ENCODE data around the gene CTNND2.

CTNND2 gene

GRCh38 chr5:11224436-11225187 lies 679.6 kb downstream of the CTNND2 start:
- DNase-seq: no peak

- DNase-seq: no peak
Observed at GRCh38 chr5:11222169-11222568, 682.1 kb downstream of the CTNND2 start.

GRCh38 chr5:11214864-11215644 lies 689.2 kb downstream of the CTNND2 start:
- no peak for DNase-seq

- no peak for DNase-seq
Observed at GRCh38 chr5:11212706-11213105, 691.5 kb downstream of the CTNND2 start.

- DNase-seq: no peak
Observed at GRCh38 chr5:11197726-11198125, 706.5 kb downstream of the CTNND2 start.

- no peak for DNase-seq
Observed at GRCh38 chr5:11191673-11192072, 712.6 kb downstream of the CTNND2 start.

GRCh38 chr5:11182441-11183080 lies 721.7 kb downstream of the CTNND2 start:
- peak; percentile 30 for DNase-seq

GRCh38 chr5:11181940-11182339 lies 722.3 kb downstream of the CTNND2 start:
- DNase-seq: no peak

GRCh38 chr5:11180890-11181289 lies 723.4 kb downstream of the CTNND2 start:
- no peak for DNase-seq

GRCh38 chr5:11177999-11178711 lies 726.1 kb downstream of the CTNND2 start:
- DNase-seq: no peak

- DNase-seq: no peak
Observed at GRCh38 chr5:11174591-11174990, 729.7 kb downstream of the CTNND2 start.

- no peak for DNase-seq
Observed at GRCh38 chr5:11172484-11172883, 731.8 kb downstream of the CTNND2 start.

- DNase-seq: no peak
Observed at GRCh38 chr5:11171236-11171635, 733.0 kb downstream of the CTNND2 start.

GRCh38 chr5:11166923-11167322 lies 737.3 kb downstream of the CTNND2 start:
- DNase-seq: no peak

GRCh38 chr5:11164531-11165294 lies 739.5 kb downstream of the CTNND2 start:
- DNase-seq: no peak

GRCh38 chr5:11157132-11157531 lies 747.1 kb downstream of the CTNND2 start:
- no peak for DNase-seq

GRCh38 chr5:11153670-11154382 lies 750.4 kb downstream of the CTNND2 start:
- no peak for DNase-seq

- no peak for DNase-seq
Observed at GRCh38 chr5:11152368-11152767, 751.9 kb downstream of the CTNND2 start.

GRCh38 chr5:11150976-11151375 lies 753.3 kb downstream of the CTNND2 start:
- no peak for DNase-seq

- peak; percentile 77 for DNase-seq
Observed at GRCh38 chr5:11148810-11149539, 755.3 kb downstream of the CTNND2 start.

GRCh38 chr5:11146171-11146570 lies 758.1 kb downstream of the CTNND2 start:
- DNase-seq: no peak

Measured in COR-L47 (cell line).